GM21390 (cell line): Measurements from ENCODE around the gene CUEDC2.

Source experiments
- ATAC-seq: cut with Tn5 transposase; IDR thresholded peaks from one replicate; pipeline ENCODE4 v1.9.1; 2021; ENCODE audit not compliant: unreplicated experiment

Gene CUEDC2

DNA sequence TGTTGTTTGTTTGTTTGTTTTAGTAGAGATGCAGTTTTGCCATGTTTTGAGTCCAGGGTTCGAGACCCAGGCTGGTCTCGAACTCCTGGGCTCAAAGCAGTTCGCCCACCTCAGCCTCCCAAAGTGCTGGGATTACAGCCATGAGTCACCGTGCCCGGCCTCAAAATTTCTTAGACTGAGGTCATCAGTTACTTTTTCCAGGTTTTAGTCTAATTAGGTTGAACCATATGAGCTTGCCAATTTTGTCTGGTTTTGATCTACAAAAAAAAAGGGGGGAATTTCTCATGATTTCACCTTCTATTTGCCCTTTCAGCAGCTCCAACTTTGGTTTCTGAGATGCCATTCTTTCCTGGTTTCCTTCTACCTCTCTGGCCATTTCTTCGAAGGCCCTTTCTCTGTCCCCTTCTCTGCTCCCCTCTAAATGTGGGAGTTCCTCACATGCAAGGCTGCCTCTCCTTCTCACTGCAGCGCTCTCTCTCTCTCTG is 5.5 kb downstream of the CUEDC2 start:
- no peak for ATAC-seq

DNA sequence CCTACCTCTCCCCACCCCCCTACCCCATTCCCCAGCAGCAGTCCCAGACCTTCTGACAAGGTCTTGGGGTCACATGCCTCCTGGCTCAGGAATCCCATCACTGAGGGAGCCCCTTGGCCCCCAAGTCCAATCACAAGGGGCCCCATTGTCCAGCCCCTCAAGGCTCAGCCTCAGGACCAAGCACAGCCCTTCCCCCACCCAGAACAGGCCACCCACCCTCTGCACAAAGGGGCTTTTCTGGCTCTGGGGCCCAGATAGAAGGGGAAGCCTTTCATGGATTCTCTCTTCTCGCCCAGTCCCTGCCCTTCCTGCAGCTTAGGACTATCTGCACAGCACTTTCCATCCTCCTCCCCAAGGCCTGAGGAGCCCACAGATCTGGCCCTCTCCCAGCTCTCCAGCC is 6.9 kb downstream of the CUEDC2 start:
- no peak for ATAC-seq

GRCh38 chr10:102424916-102425315 is 7.5 kb downstream of the CUEDC2 start:
- no peak for ATAC-seq

DNA sequence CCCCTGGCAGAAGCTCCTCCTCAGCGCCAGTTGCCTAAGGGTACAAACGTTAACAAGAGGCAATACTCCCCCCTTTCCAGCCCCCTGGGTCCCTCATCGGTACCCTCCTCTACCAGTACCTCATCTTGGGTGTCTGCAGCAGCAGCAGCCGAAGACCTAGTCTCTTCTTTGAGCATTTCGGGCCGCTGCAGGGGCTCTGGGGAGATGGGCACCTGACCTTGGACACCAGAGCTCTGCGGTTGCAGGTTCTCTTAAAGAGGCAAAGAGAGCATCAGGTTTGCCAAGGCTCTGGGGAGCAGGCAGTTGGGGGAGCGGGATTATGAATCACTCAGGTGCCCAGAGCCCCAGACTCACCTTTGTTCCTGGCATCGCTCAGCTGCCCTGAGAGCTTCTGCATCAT is 8.2 kb downstream of the CUEDC2 start:
- ATAC-seq: no peak

DNA sequence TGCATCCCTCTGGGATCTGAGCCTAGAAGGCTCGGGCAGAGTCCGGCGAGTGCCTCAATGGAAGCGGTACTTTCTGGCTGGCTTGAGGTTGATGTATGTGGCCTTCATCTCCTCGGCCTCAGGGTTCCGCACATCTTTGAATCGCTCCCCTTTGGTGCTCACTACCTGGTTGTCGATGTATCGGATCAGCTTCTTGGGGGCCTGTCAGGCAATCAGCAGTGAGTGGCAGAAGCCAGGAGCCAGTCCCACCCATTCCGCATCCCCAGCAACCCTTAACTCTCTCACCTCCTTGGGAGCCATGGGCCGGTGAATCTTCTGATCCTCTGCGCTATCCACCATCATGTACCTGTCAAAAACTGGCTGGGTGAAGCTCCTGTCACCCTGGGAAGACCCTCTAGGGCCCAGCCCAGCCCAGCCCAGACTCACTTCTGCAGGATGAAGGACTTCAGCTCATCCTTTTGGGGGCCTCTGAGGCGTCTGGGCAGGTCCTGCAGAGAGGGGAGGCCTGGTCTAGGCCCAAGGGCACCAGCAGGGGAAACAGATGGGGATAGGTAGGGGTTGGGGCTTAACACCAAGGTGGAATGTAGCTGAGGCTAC is 8.9 kb downstream of the CUEDC2 start:
- ATAC-seq: no peak

- ATAC-seq: no peak
These were observed 9.7 kb downstream of the CUEDC2 start for GRCh38 chr10:102422545-102423129.

- ATAC-seq: no peak
These were observed 10.4 kb downstream of the CUEDC2 start for GRCh38 chr10:102421757-102422512.

DNA sequence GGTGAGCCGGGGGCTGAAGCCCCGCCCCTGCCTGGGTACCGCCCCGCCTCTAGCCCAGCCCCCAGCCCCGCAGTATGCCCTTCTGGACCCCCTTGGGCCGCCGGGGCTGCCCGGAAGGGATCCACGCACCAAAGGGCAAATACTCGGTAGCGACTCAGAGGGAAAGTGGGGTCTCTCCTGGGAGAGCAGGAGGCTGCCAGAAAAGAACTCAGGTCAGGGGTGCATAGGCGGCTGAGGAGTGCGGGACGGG is 10.9 kb downstream of the CUEDC2 start:
- no peak for ATAC-seq

DNA sequence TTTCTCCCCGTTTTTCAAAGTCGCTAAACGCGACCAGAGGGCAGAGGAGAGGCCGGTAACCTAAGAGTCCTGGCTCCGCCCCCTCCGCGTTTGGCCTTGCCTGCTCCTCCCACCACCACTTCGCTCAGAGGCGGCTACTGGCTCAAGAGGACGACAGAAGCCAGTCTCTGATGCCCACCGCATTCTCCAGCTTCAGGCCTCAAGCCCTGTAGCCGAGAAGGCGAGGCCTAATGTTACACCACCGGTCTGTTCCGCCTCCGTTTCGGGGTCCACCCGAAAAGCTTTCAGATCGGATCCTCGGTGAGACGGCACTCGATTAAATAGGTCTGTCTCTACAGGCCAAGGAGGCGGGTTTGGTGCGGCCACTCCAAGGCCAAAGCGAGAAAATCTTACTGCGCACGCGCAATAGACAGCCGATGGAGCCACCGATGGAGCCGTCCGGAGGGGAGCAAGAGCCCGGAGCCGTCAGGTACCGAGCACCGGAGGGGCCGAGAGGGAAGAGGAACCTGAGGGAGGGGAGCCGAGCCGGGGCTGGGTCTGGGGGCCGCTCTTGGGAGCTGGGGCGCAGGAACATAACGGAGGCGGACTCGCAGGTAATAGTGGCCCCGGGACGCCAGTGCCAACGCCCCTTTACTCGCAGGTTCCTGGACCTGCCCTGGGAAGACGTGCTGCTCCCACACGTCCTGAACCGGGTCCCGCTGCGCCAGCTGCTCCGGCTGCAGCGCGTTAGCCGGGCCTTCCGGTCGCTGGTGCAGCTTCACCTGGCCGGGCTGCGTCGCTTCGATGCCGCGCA is 11.5 kb downstream of the CUEDC2 start, which contains the start of gene FBXL15:
Gene FBXL15, plus strand, starts transcription at position 123 of the 793 bp plus-strand sequence. Its CDS starts 294 bp downstream, at position 417.
- ATAC-seq: peak; percentile 58

- ATAC-seq: no peak
These were observed 12.1 kb downstream of the CUEDC2 start for GRCh38 chr10:102420181-102420713.

GRCh38 chr10:102419269-102420180 is 12.8 kb downstream of the CUEDC2 start:
- no peak for ATAC-seq

GRCh38 chr10:102418622-102419268 is 13.6 kb downstream of the CUEDC2 start, which contains the start of gene PSD:
Gene PSD (minus strand): TSS chr10:102418785. CDS start chr10:102417038, 1,747 bp downstream.
- ATAC-seq: no peak

- no peak for ATAC-seq
These were observed 15.7 kb downstream of the CUEDC2 start for GRCh38 chr10:102416695-102417094.

GRCh38 chr10:102416283-102416682 is 16.1 kb downstream of the CUEDC2 start:
- no peak for ATAC-seq

- ATAC-seq: no peak
These were observed 17.6 kb downstream of the CUEDC2 start for GRCh38 chr10:102414749-102415148.

DNA sequence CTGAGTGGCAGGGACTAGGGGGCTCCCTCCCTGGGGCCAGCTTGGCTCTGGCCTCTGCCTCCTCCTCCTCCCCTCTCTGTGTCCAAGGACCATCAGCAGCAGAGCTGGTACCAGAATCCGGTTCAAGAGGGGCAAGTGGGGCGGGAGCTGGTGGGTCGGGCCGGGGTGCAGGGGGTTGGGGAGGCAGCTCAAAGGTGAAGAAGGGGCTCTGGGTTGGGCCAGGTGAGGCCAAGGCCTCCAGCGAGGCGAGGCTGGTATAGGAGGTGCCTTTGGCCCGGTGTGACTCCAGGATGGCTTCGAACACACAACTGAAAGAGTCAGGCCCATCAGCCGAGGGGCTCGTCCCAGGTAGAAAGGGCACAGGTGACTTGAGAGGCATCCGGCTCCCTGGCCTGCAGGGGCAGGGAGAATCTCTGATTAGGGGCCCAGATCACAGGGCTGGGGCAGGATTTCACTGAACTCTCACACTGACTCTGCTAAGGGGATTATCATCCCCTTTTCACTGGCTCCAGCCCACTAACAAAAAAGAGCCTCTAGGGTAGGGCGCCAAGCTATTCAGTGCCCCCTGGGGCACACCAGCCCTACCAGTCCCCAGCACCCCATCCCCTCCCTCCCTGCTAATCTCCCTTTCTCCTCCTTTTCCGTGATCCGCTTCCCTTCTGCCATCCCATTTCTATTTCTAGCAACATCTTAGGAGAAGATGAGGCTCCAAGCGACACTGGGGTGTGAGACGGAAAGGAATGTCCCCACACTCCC is 18.4 kb downstream of the CUEDC2 start:
- no peak for ATAC-seq

DNA sequence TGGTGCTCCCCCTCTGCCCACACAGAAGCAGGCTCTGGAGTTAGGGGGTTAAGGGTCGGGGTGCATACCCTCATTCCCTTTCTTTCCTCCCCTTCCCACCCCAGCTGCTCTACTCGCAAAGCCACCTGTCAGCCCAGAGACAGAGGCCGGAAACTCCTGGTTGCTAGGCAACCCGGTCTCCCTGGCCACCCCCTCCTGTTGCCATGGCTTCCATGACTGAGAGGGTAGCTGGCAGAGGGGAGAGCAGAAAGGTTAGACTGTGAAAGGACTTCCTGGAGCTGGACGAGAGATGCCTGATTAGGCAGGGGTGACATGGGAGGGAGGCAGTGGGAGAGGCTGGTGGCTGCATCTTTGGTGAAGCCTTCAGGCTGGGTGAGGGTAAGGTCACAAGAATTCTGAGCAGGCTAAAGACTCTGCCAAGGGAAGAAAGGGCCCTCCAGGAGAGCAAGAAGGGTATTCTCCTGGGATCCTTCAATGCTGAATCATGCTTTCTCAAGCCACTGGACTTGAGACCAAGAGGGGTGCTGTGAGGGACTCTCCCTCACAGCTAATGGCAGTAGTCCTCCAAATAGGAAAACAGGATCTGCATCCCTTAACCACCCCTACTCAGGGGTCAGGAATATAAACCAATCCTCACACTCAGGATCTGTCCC is 19.2 kb downstream of the CUEDC2 start:
- ATAC-seq: no peak

DNA sequence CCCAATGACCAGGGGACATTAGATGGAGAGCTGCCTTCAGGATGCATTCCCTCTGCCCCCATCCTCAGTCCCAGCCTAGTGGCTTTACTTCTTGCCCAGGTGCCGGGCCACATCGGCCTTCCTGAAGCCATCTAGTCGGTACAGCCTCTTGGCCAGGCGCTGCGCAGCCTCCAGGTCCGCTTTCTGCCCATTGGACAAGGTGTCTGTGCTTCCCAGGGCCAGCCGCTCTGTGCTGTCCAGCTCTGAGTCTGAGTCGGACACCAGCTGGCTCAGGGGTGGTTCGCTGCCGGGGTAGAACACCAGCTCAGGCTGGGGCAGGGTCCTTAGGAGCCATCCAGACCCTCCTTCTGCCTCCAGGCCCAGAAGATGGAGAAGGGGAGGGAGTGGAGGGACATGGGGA is 20.1 kb downstream of the CUEDC2 start:
- ATAC-seq: no peak
